Liver (tissue), 3 donors: Measurements from ENCODE around the gene TGIF2.

Experiments
- NR2F2 ChIP-seq: IDR thresholded peaks from 2 replicates; pipeline ENCODE4 v1.6.1; 2016; ENCODE audit warnings: antibody characterized with exemption
- YY1 ChIP-seq: IDR thresholded peaks from 2 replicates; pipeline ENCODE4 v1.6.1; 2016; ENCODE audit warnings: antibody characterized with exemption, mild to moderate bottlenecking
- TF ChIP-seq, protein P1 (sequence below): fragments of 150-350 bp; IDR thresholded peaks from 2 replicates; pipeline ENCODE4 v1.5.1; 2017; ENCODE audit warnings: improper control_type of control experiment, low read depth, low read length; ENCODE audit not compliant: missing input control
- donor health status: healthy.
- donor health status: healthy.

DNA sequence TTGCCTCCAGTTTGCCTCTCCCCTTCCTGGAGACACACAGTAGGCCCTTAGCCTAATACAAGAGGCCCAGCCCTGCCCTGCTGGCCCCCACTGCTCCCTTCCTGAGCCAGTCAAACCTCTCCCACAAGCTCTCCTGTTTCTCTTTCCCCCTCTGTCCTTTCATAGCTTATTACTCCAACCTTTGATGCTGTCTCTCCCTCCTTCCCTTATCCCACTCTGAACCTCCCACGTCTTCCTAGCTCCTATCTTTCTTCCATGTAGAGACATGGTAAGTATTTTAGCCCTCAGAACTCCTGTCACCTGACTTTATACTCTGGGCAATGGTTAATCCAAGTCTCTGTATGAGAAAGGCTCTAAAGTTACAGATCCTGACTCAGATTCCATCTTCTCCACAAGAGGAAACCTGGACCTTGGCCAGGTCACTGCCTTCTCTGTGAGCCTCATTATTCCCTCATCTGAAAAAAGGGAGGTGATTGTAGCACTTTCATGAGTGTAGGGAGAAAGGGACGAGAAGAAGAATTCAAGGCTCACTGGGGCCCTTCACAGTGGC lies 6.7 kb downstream of the TGIF2 start:
- TF ChIP-seq NR2F2: no peak
- no peak for TF ChIP-seq YY1
- TF ChIP-seq, protein P1, sequence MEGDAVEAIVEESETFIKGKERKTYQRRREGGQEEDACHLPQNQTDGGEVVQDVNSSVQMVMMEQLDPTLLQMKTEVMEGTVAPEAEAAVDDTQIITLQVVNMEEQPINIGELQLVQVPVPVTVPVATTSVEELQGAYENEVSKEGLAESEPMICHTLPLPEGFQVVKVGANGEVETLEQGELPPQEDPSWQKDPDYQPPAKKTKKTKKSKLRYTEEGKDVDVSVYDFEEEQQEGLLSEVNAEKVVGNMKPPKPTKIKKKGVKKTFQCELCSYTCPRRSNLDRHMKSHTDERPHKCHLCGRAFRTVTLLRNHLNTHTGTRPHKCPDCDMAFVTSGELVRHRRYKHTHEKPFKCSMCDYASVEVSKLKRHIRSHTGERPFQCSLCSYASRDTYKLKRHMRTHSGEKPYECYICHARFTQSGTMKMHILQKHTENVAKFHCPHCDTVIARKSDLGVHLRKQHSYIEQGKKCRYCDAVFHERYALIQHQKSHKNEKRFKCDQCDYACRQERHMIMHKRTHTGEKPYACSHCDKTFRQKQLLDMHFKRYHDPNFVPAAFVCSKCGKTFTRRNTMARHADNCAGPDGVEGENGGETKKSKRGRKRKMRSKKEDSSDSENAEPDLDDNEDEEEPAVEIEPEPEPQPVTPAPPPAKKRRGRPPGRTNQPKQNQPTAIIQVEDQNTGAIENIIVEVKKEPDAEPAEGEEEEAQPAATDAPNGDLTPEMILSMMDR: no peak
